H1 (cell line): Measurements from ENCODE around the gene FAR2. TPM values are rescaled to one million over a fixed set of nuclear protein-coding genes. Genes with fewer than 3 reads are reported as not detected.

Experiments used
- CTCF ChIA-PET: fragments of 300-600 bp; sonication (Branson Sonifier 250); formaldehyde crosslinking; loops from one replicate; lab custom pipeline; 2021; ENCODE audit not compliant: partially characterized antibody; lab: Charles Lee
- POLR2A ChIA-PET: fragments of 300-600 bp; sonication (Branson Sonifier 250); formaldehyde crosslinking; loops from one replicate; lab custom pipeline; 2021; ENCODE audit warnings: inconsistent platforms; ENCODE audit not compliant: partially characterized antibody; lab: Charles Lee
- DNase-seq, 2 experiments: peaks; one replicate each; pipeline versions ENCODE4 v3.0.0 to v3.0.0-alpha.2; 2010 to 2022; ENCODE audit warnings: low spot score in 2 of 2, low read depth in 1 of 2, mixed read lengths in 1 of 2
- FAIRE-seq: peaks from 2 replicates; lab custom pipeline; 2011; peaks lifted over from hg19 to GRCh38; lab: Jason Lieb, UNC
- H2AFZ ChIP-seq: 2 replicates; pipeline ENCODE4 v1.8.1; 2012; ENCODE audit warnings: low read length, inconsistent platforms
- H2AK5ac ChIP-seq: 2 replicates; pipeline ENCODE4 v1.6.1; 2013; ENCODE audit warnings: low read depth, low read length
- H2BK120ac ChIP-seq: replicated peaks from 2 replicates; pipeline ENCODE3; 2013; ENCODE audit warnings: low read depth, low read length, inconsistent platforms
- H2BK12ac ChIP-seq: 2 replicates; pipeline ENCODE4 v1.6.1; 2013; ENCODE audit warnings: low read depth, low read length
- H2BK15ac ChIP-seq: 2 replicates; pipeline ENCODE4 v1.6.1; 2013; ENCODE audit warnings: low read length
- H2BK20ac ChIP-seq: 2 replicates; pipeline ENCODE4 v1.6.1; 2013; ENCODE audit warnings: low read length
- H2BK5ac ChIP-seq: 2 replicates; pipeline ENCODE4 v1.6.1; 2013; ENCODE audit warnings: low read depth, low read length
- H3K14ac ChIP-seq: 2 replicates; pipeline ENCODE4 v1.6.1; 2013; ENCODE audit warnings: inconsistent platforms; ENCODE audit not compliant: insufficient read length
- H3K18ac ChIP-seq: 2 replicates; pipeline ENCODE4 v1.6.1; 2013; ENCODE audit warnings: low read length; ENCODE audit errors: extremely low read depth
- H3K23ac ChIP-seq: 2 replicates; pipeline ENCODE4 v1.6.1; 2013; ENCODE audit warnings: inconsistent platforms; ENCODE audit not compliant: insufficient read length
- H3K23me2 ChIP-seq: 2 replicates; pipeline ENCODE4 v1.6.1; 2013; ENCODE audit warnings: low read depth, low read length
- H3K27ac ChIP-seq: 2 replicates; pipeline ENCODE4 v1.6.1; 2011; ENCODE audit warnings: low read depth, low read length, inconsistent platforms
- H3K27me3 ChIP-seq, 4 experiments: replicated peaks in 1 of 4; 1 replicate in 1 of 4; 2 replicates in 3 of 4; pipeline versions ENCODE4 v1.6.1 to v1.8.1; 2011 to 2013; ENCODE audit warnings: low read length in 3 of 4, mild to moderate bottlenecking in 3 of 4, inconsistent platforms in 2 of 4, mixed read lengths in 2 of 4, moderate library complexity in 1 of 4; ENCODE audit not compliant: control insufficient read depth in 3 of 4, insufficient read depth in 3 of 4; ENCODE audit errors: extremely low read depth in 1 of 4
- H3K36me3 ChIP-seq, 4 experiments: 2 replicates each; pipeline versions ENCODE4 v1.6.1 to v1.8.1; 2011 to 2013; ENCODE audit warnings: mild to moderate bottlenecking in 4 of 4, low read length in 3 of 4, moderate library complexity in 2 of 4, control low read depth in 1 of 4, inconsistent platforms in 1 of 4; ENCODE audit not compliant: insufficient read depth in 4 of 4, control insufficient read depth in 2 of 4
- H3K4ac ChIP-seq: replicated peaks from 2 replicates; pipeline ENCODE3; 2013; ENCODE audit warnings: low read length, low read depth, mixed read lengths, inconsistent platforms; ENCODE audit not compliant: insufficient read length
- H3K4me1 ChIP-seq, 4 experiments: replicated peaks in 1 of 4; 1 replicate in 1 of 4; 2 replicates in 3 of 4; pipeline versions ENCODE4 v1.6.1 to v1.8.1; 2011 to 2013; ENCODE audit warnings: low read length in 3 of 4, inconsistent platforms in 2 of 4, mixed read lengths in 1 of 4; ENCODE audit not compliant: insufficient read depth in 4 of 4, control insufficient read depth in 3 of 4
- H3K4me2 ChIP-seq, 2 experiments: 2 replicates each; pipeline versions ENCODE4 v1.6.1 to v1.8.1; 2011 to 2013; ENCODE audit warnings: low read depth in 2 of 2, low read length in 2 of 2, control low read depth in 1 of 2, inconsistent platforms in 1 of 2, mild to moderate bottlenecking in 1 of 2; ENCODE audit not compliant: insufficient read depth in 1 of 2
- H3K4me3 ChIP-seq, 4 experiments: fragments of 200-600, 300-600 bp in 1 of 4; sonication (generic), shearing (Covaris generic), sonication (Bioruptor Twin) in 1 of 4; 2 replicates each; pipeline versions ENCODE4 v1.5.1 to v1.8.1; 2011 to 2016; ENCODE audit warnings: low read length in 4 of 4, low read depth in 3 of 4, control low read depth in 2 of 4, inconsistent platforms in 2 of 4, mild to moderate bottlenecking in 2 of 4, mixed read lengths in 1 of 4, moderate library complexity in 1 of 4; ENCODE audit not compliant: insufficient read depth in 2 of 4; ENCODE audit errors: extremely low read depth in 1 of 4
- H3K56ac ChIP-seq: replicated peaks from 2 replicates; pipeline ENCODE3; 2013; ENCODE audit warnings: low read depth, mild to moderate bottlenecking, mixed read lengths, low read length, inconsistent platforms; ENCODE audit not compliant: insufficient read length
- H3K79me1 ChIP-seq: 2 replicates; pipeline ENCODE4 v1.6.1; 2013; ENCODE audit warnings: low read depth, low read length, control low read depth
- H3K79me2 ChIP-seq, 2 experiments: 2 replicates each; pipeline versions ENCODE4 v1.6.1 to v1.8.1; 2012 to 2013; ENCODE audit warnings: low read length in 2 of 2, mild to moderate bottlenecking in 2 of 2, inconsistent platforms in 1 of 2; ENCODE audit not compliant: insufficient read depth in 2 of 2, control insufficient read depth in 1 of 2
- H3K9ac ChIP-seq, 4 experiments: replicated peaks in 1 of 4; 1 replicate in 1 of 4; 2 replicates in 3 of 4; pipeline versions ENCODE4 v1.6.1 to v1.8.1; 2011 to 2013; ENCODE audit warnings: low read depth in 3 of 4, low read length in 3 of 4, control low read depth in 2 of 4, mild to moderate bottlenecking in 2 of 4, moderate library complexity in 2 of 4, inconsistent platforms in 1 of 4; ENCODE audit errors: extremely low read depth in 1 of 4
- H3K9me3 ChIP-seq, 2 experiments: 2 replicates each; pipeline versions ENCODE4 v1.6.1 to v1.8.1; 2012 to 2013; ENCODE audit warnings: mild to moderate bottlenecking in 2 of 2, moderate library complexity in 2 of 2, control low read depth in 1 of 2, inconsistent platforms in 1 of 2, low read depth in 1 of 2, low read length in 1 of 2, mixed read lengths in 1 of 2; ENCODE audit not compliant: insufficient read depth in 2 of 2
- H4K20me1 ChIP-seq, 2 experiments: replicated peaks in 1 of 2; 2 replicates each; pipeline versions ENCODE3 to v1.8.1; 2011 to 2013; ENCODE audit warnings: inconsistent platforms in 2 of 2, low read length in 2 of 2, mild to moderate bottlenecking in 1 of 2; ENCODE audit not compliant: insufficient read depth in 2 of 2, control insufficient read depth in 1 of 2
- H4K5ac ChIP-seq: 2 replicates; pipeline ENCODE4 v1.6.1; 2013; ENCODE audit warnings: low read length, low read depth, mixed read lengths, inconsistent platforms; ENCODE audit not compliant: insufficient read length
- H4K8ac ChIP-seq: 2 replicates; pipeline ENCODE4 v1.8.0; 2013; ENCODE audit warnings: mild to moderate bottlenecking, moderate library complexity, low read length, inconsistent platforms; ENCODE audit not compliant: insufficient read depth; ENCODE audit errors: extremely low read depth
- H4K91ac ChIP-seq: replicated peaks from 2 replicates; pipeline ENCODE3; 2013; ENCODE audit warnings: low read length, mixed read lengths, inconsistent platforms; ENCODE audit not compliant: insufficient read length
- JUND ChIP-seq: IDR thresholded peaks from 2 replicates; pipeline ENCODE4 v1.6.1; 2011; ENCODE audit warnings: mild to moderate bottlenecking, improper control_type of control experiment, low read length
- MAFK ChIP-seq: IDR thresholded peaks from 2 replicates; pipeline ENCODE4 v1.6.1; 2012; ENCODE audit warnings: low read depth, mild to moderate bottlenecking, improper control_type of control experiment, low read length
- TEAD4 ChIP-seq: IDR thresholded peaks from 2 replicates; pipeline ENCODE4 v1.6.1; 2012; ENCODE audit warnings: low read depth, low read length, inconsistent platforms, mixed read lengths
- WGBS, 2 experiments: shearing (Covaris generic) in 1 of 2; methylation state at CpG; one replicate each; pipeline versions ENCODE4 v1.1.6 to v1.1.7; 2013 to 2015; ENCODE audit warnings: low lambda C conversion rate in 2 of 2, mixed read lengths in 2 of 2, inconsistent platforms in 1 of 2, low coverage in 1 of 2, missing lambda C conversion rate in 1 of 2; ENCODE audit not compliant: insufficient replicate concordance in 2 of 2, insufficient coverage in 1 of 2, insufficient read length in 1 of 2; ENCODE audit errors: extremely low coverage in 1 of 2, missing lambda C conversion rate in 1 of 2; 5-methylcytosine and 5-hydroxymethylcytosine counted together
- polyA plus RNA-seq, 7 experiments: library from polyadenylated mRNA; depleted of rRNA in 3 of 7; stranded (reverse) in 5 of 7; unstranded in 2 of 7; fragments of >200 nt in 5 of 7; fragments of 200-250 nt in 2 of 7; gene quantifications; 1 replicate in 5 of 7; 2 replicates in 1 of 7; 4 replicates in 1 of 7; pipeline versions ENCODE4 v1.2.1 to v1.2.3, GENCODE V29; 2011 to 2013; ENCODE audit warnings: missing spikeins in 2 of 7, mixed read lengths in 2 of 7
- total RNA-seq: library from RNA; stranded (reverse); fragmentation: NEBNext Ultra II Directional; extraction: Animal tissue kit (Norgen Biotek cat#: 25700); gene quantifications from 2 replicates; pipeline ENCODE4 v1.2.1, GENCODE V29; 2021

FAR2 gene
- total and polyA plus RNA-seq, 2 of the 8 experiments (the other 6 are each of a cell fraction or from before 2014, with no cell fraction given), result 24.0 to 24.1 TPM

GRCh38 chr12:29306266-29306665 is 157.2 kb downstream of the FAR2 start:
- POLR2A ChIA-PET, result no interaction called here
- H3K79me2 ChIP-seq, result no peaks in the 10 kb centered on the region
- no peak overlapping the region for H3K14ac ChIP-seq
- no peaks in the 10 kb centered on the region for H4K20me1 ChIP-seq
- H4K8ac ChIP-seq, result no peak overlapping the region
- H4K91ac ChIP-seq, result no peak overlapping the region
- H2BK5ac ChIP-seq, result no peak overlapping the region
- no peak overlapping the region for H2BK15ac ChIP-seq
- H2AK5ac ChIP-seq, result no peak overlapping the region
- H2BK20ac ChIP-seq, result no peak overlapping the region
- no peak overlapping the region for H3K18ac ChIP-seq
- DNase-seq, result no peak
- TF ChIP-seq JUND (no peak), TEAD4 (no peak), MAFK (peak; percentile 87)
- TF ChIP-seq, all 59 proteins: peak for 1
- no peak overlapping the region for H3K9ac ChIP-seq
- H3K56ac ChIP-seq, result no peak overlapping the region
- no peak overlapping the region for H3K27ac ChIP-seq
- H3K4ac ChIP-seq, result no peak overlapping the region
- H3K4me2 ChIP-seq, result no peak overlapping the region
- FAIRE-seq, result no peak
- CTCF ChIA-PET, result interaction anchor here (0.9 to 6.5 kb wide), 3 partner anchors 10 to 201 kb away, joined by 3 to 55 read pairs (median 8); no protein-coding TSS in a partner anchor
- no peak overlapping the region for H4K5ac ChIP-seq
- WGBS, 2 experiments, result 38% methylated on average over 2 of the region's 2 CpGs; no CpG with 5 or more reads in 1 of the 2 experiments
- no peaks in the 10 kb centered on the region for H3K23me2 ChIP-seq
- no peak overlapping the region for H3K4me3 ChIP-seq
- no peak overlapping the region for H3K23ac ChIP-seq
- no peaks in the 10 kb centered on the region for H3K4me1 ChIP-seq
- H2AFZ ChIP-seq, result no peak overlapping the region
- H3K9me3 ChIP-seq, result no peaks in the 10 kb centered on the region
- H2BK12ac ChIP-seq, result no peak overlapping the region
- no peaks in the 10 kb centered on the region for H3K79me1 ChIP-seq
- no peaks in the 10 kb centered on the region for H3K27me3 ChIP-seq
- no peak overlapping the region for H2BK120ac ChIP-seq
- H3K36me3 ChIP-seq, result no peaks in the 10 kb centered on the region
